KOPT-K1 (cell line): ENCODE results near the gene ING5.
A peak's percentile ranks its signal among the peaks of the same experiment; 100 is the strongest.
"Not testable (repeated sequence)": the region's sequence is repeated elsewhere in the genome, so short reads cannot be mapped to it uniquely, and the experiment has no call there.

Experiments
- H3K27ac ChIP-seq: fragments of 200-600 bp; sonication (generic); 2 replicates; pipeline ENCODE4 v1.5.1; 2016; ENCODE audit warnings: antibody characterized with exemption, mild to moderate bottlenecking, low read depth, low read length; ENCODE audit not compliant: poor library complexity, severe bottlenecking
- H3K36me3 ChIP-seq: fragments of 200-600 bp; sonication (generic); 2 replicates; pipeline ENCODE4 v1.5.1; 2017; ENCODE audit warnings: antibody characterized with exemption, mild to moderate bottlenecking, low read length, moderate library complexity; ENCODE audit not compliant: insufficient read depth
- H3K9me3 ChIP-seq: fragments of 200-600 bp; sonication (generic); 2 replicates; pipeline ENCODE4 v1.5.1; 2017; ENCODE audit warnings: antibody characterized with exemption, low read length, mild to moderate bottlenecking; ENCODE audit not compliant: insufficient read depth, poor library complexity, severe bottlenecking

ING5 gene

GRCh38 chr2:241720560-241720959 lies 18.7 kb downstream of the ING5 start:
- Histone ChIP-seq H3K27ac (no peak overlapping the region), H3K9me3 (no peaks in the 10 kb centered on the region), H3K36me3 (peaks cover 96% of the 10 kb centered on the region)

GRCh38 chr2:241721852-241722251 lies 20.0 kb downstream of the ING5 start:
- peaks cover 90% of the 10 kb centered on the region for H3K36me3 ChIP-seq
- H3K27ac ChIP-seq = no peak overlapping the region
- H3K9me3 ChIP-seq = no peaks in the 10 kb centered on the region

GRCh38 chr2:241722896-241723454 lies 21.1 kb downstream of the ING5 start:
- Histone ChIP-seq H3K9me3 (no peaks in the 10 kb centered on the region), H3K36me3 (peaks cover 86% of the 10 kb centered on the region), H3K27ac (no peak overlapping the region)

GRCh38 chr2:241724259-241724974 lies 22.6 kb downstream of the ING5 start:
- no peaks in the 10 kb centered on the region for H3K9me3 ChIP-seq
- H3K27ac ChIP-seq = peak overlapping the region; percentile 49
- H3K36me3 ChIP-seq = peaks cover 77% of the 10 kb centered on the region

- peaks cover 69% of the 10 kb centered on the region for H3K36me3 ChIP-seq
- H3K27ac ChIP-seq = peak overlapping the region; percentile 51
- no peaks in the 10 kb centered on the region for H3K9me3 ChIP-seq
Measured at GRCh38 chr2:241724975-241725870, 23.4 kb downstream of the ING5 start.

- peak overlapping the region; percentile 51 for H3K27ac ChIP-seq
- H3K36me3 ChIP-seq = peaks cover 57% of the 10 kb centered on the region
- H3K9me3 ChIP-seq = no peaks in the 10 kb centered on the region
Measured at GRCh38 chr2:241726459-241726858, 24.6 kb downstream of the ING5 start.

- Histone ChIP-seq H3K27ac (peak overlapping the region; percentile 40), H3K36me3 (peaks cover 42% of the 10 kb centered on the region), H3K9me3 (no peaks in the 10 kb centered on the region)
Measured at GRCh38 chr2:241728000-241728399, 26.2 kb downstream of the ING5 start.

GRCh38 chr2:241728627-241729026 lies 26.8 kb downstream of the ING5 start:
- Histone ChIP-seq H3K9me3 (no peaks in the 10 kb centered on the region), H3K27ac (peak overlapping the region; percentile 40), H3K36me3 (peaks cover 35% of the 10 kb centered on the region)

- H3K36me3 ChIP-seq = peaks cover 26% of the 10 kb centered on the region
- H3K27ac ChIP-seq = peak overlapping the region; percentile 96
- H3K9me3 ChIP-seq = no peaks in the 10 kb centered on the region
Measured at GRCh38 chr2:241729868-241730267, 28.0 kb downstream of the ING5 start.

GRCh38 chr2:241730671-241731293 lies 28.9 kb downstream of the ING5 start:
- H3K36me3 ChIP-seq = peaks cover 17% of the 10 kb centered on the region
- H3K27ac ChIP-seq = peak overlapping the region; percentile 96

GRCh38 chr2:241732513-241733186 lies 30.8 kb downstream of the ING5 start:
- H3K27ac ChIP-seq = peak overlapping the region; percentile 96
- not testable (repeated sequence) for H3K36me3 ChIP-seq, H3K9me3 ChIP-seq

More at GRCh38 chr2:241730671-241731293, 28.9 kb downstream of the ING5 start:
- no peaks in the 10 kb centered on the region for H3K9me3 ChIP-seq

- Histone ChIP-seq H3K36me3 (peaks cover 8% of the 10 kb centered on the region; the same call in 1 of the 2 replicates), H3K27ac (peak overlapping the region; percentile 96), H3K9me3 (no peaks in the 10 kb centered on the region)
Measured at GRCh38 chr2:241733391-241734207, 31.8 kb downstream of the ING5 start.

- peak overlapping the region; percentile 96 for H3K27ac ChIP-seq
Measured at GRCh38 chr2:241734208-241734466, 32.3 kb downstream of the ING5 start.

More at GRCh38 chr2:241734208-241734466, 32.3 kb downstream of the ING5 start:
- H3K36me3 ChIP-seq = peaks cover 11% of the 10 kb centered on the region; the same call in 1 of the 2 replicates
- no peaks in the 10 kb centered on the region for H3K9me3 ChIP-seq
